Activated T-cell treated with anti-CD3 and anti-CD28 coated beads, Interleukin-2, amount 50 U/mL, for 72 hours (primary cell): ENCODE measurements around the gene COPS3. TPM values are rescaled to one million over a fixed set of nuclear protein-coding genes. Genes with fewer than 3 reads are reported as not detected.

Source experiments
- ATAC-seq, 2 donors: fragments of 150-1000 bp; cut with Tn5 transposase; replicated peaks in 1 of 2; 2 replicates each; pipeline ENCODE4 v1.10.0; 2021; ENCODE audit warnings: moderate library complexity in 2 of 2, mild to moderate bottlenecking in 1 of 2
- DNase-seq, 2 donors: peaks; one replicate each; pipeline ENCODE4 v3.0.0; 2021 to 2022; ENCODE audit warnings: mixed read lengths in 1 of 2
- H3K27ac Mint-ChIP-seq: one replicate; pipeline ENCODE4 v1.8.0; 2022; ENCODE audit warnings: mild to moderate bottlenecking, moderate library complexity, mixed read lengths
- H3K27me3 Mint-ChIP-seq: one replicate; pipeline ENCODE4 v1.8.0; 2022; ENCODE audit warnings: low read depth, mixed read lengths
- H3K36me3 Mint-ChIP-seq, 2 donors: one replicate each; pipeline ENCODE4 v1.8.0; 2022; ENCODE audit warnings: mixed read lengths in 2 of 2, mild to moderate bottlenecking in 1 of 2; ENCODE audit not compliant: insufficient read depth in 2 of 2
- H3K4me1 Mint-ChIP-seq: one replicate; pipeline ENCODE4 v1.8.0; 2022; ENCODE audit warnings: low read depth, mixed read lengths
- H3K4me3 Mint-ChIP-seq, 2 donors: one replicate each; pipeline ENCODE4 v1.8.0; 2022; ENCODE audit warnings: mild to moderate bottlenecking in 2 of 2, mixed read lengths in 2 of 2, moderate library complexity in 2 of 2
- H3K9me3 Mint-ChIP-seq, 2 donors: one replicate each; pipeline ENCODE4 v1.8.0; 2022; ENCODE audit warnings: mixed read lengths in 2 of 2
- total RNA-seq, 2 donors: library from RNA; stranded (reverse); gene quantifications; one replicate each; pipeline ENCODE4 v1.2.3, GENCODE V29; 2022

Gene COPS3
- total RNA-seq, 2 donors from 2014 or later: 77.7 to 89.0 TPM

- Mint-ChIP-seq H3K27me3 (no peaks in the 10 kb centered on the region), H3K4me1 (no peaks in the 10 kb centered on the region), H3K4me3 (no peak overlapping the region), H3K27ac (peak overlapping the region; percentile 46), H3K36me3 (peaks cover 0 to 10% of the 10 kb centered on the region in 2 donors), H3K9me3 (no peaks in the 10 kb centered on the region)
- no peak for DNase-seq
- ATAC-seq: no peak
Measured at GRCh38 chr17:17215575-17215974, 65.5 kb downstream of the COPS3 start.

- no peak for DNase-seq
- Mint-ChIP-seq H3K27me3 (no peaks in the 10 kb centered on the region), H3K36me3 (peaks cover 0 to 10% of the 10 kb centered on the region in 2 donors), H3K9me3 (no peaks in the 10 kb centered on the region), H3K27ac (no peak overlapping the region), H3K4me1 (no peaks in the 10 kb centered on the region), H3K4me3 (no peak overlapping the region)
- no peak for ATAC-seq
Measured at GRCh38 chr17:17214646-17215436, 66.2 kb downstream of the COPS3 start.

- no peak for DNase-seq
- no peaks in the 10 kb centered on the region for H3K27me3 Mint-ChIP-seq
- peaks cover 0 to 10% of the 10 kb centered on the region in 2 donors for H3K36me3 Mint-ChIP-seq
- H3K27ac Mint-ChIP-seq: no peak overlapping the region
- H3K4me3 Mint-ChIP-seq: no peak overlapping the region
- H3K9me3 Mint-ChIP-seq: no peaks in the 10 kb centered on the region
- H3K4me1 Mint-ChIP-seq: no peaks in the 10 kb centered on the region
- no peak for ATAC-seq
Measured at GRCh38 chr17:17213775-17214174, 67.3 kb downstream of the COPS3 start.

- no peaks in the 10 kb centered on the region for H3K27me3 Mint-ChIP-seq
- no peaks in the 10 kb centered on the region for H3K36me3 Mint-ChIP-seq
- no peak overlapping the region for H3K4me3 Mint-ChIP-seq
- no peak overlapping the region for H3K27ac Mint-ChIP-seq
- peaks cover 17% of the 10 kb centered on the region for H3K4me1 Mint-ChIP-seq
- no peaks in the 10 kb centered on the region for H3K9me3 Mint-ChIP-seq
- DNase-seq (no peak), ATAC-seq (no peak)
Measured at GRCh38 chr17:17207998-17208397, 73.0 kb downstream of the COPS3 start.

- Mint-ChIP-seq H3K27ac (no peak overlapping the region), H3K36me3 (peaks cover 0 to 1% of the 10 kb centered on the region in 2 donors), H3K27me3 (no peaks in the 10 kb centered on the region), H3K9me3 (no peaks in the 10 kb centered on the region), H3K4me3 (peak overlapping the region; percentile 39 to 73), H3K4me1 (peaks cover 17% of the 10 kb centered on the region)
- no peak for ATAC-seq
- no peak for DNase-seq
Measured at GRCh38 chr17:17206913-17207335, 74.1 kb downstream of the COPS3 start.

- DNase-seq: peak; percentile 94
- Mint-ChIP-seq H3K27me3 (no peaks in the 10 kb centered on the region), H3K4me1 (peaks cover 17% of the 10 kb centered on the region), H3K36me3 (peaks cover 0 to 1% of the 10 kb centered on the region in 2 donors), H3K9me3 (no peaks in the 10 kb centered on the region), H3K27ac (peak within 1 kb of the TSS; percentile 52), H3K4me3 (peak within 1 kb of the TSS; percentile 90)
- ATAC-seq: peak; percentile 77 to 79
Measured at GRCh38 chr17:17206124-17206912, 74.7 kb downstream of the COPS3 start, which contains the start of gene PLD6. PLD6 (minus strand) TSS chr17:17206333; CDS start chr17:17206286, 47 bp downstream.

GRCh38 chr17:17205368-17206123 is 75.5 kb downstream of the COPS3 start:
- H3K27me3 Mint-ChIP-seq: no peaks in the 10 kb centered on the region
- DNase-seq: peak; percentile 76
- ATAC-seq: peak; percentile 55 to 58
- H3K9me3 Mint-ChIP-seq: no peaks in the 10 kb centered on the region
- peak overlapping the region; percentile 52 for H3K27ac Mint-ChIP-seq
- peaks cover 17% of the 10 kb centered on the region for H3K4me1 Mint-ChIP-seq
- H3K36me3 Mint-ChIP-seq: peaks cover 0 to 1% of the 10 kb centered on the region in 2 donors
- H3K4me3 Mint-ChIP-seq: peak overlapping the region; percentile 90

GRCh38 chr17:17204635-17205231 is 76.3 kb downstream of the COPS3 start:
- H3K36me3 Mint-ChIP-seq: peaks cover 1 to 3% of the 10 kb centered on the region in 2 donors
- ATAC-seq: no peak
- no peaks in the 10 kb centered on the region for H3K9me3 Mint-ChIP-seq
- DNase-seq: no peak
- no peaks in the 10 kb centered on the region for H3K27me3 Mint-ChIP-seq
- H3K4me1 Mint-ChIP-seq: peaks cover 17% of the 10 kb centered on the region
- H3K27ac Mint-ChIP-seq: peak overlapping the region; percentile 52
- peak overlapping the region; percentile 90 for H3K4me3 Mint-ChIP-seq

GRCh38 chr17:17204041-17204591 is 76.9 kb downstream of the COPS3 start:
- Mint-ChIP-seq H3K4me3 (peak overlapping the region; percentile 90), H3K36me3 (peaks cover 1 to 5% of the 10 kb centered on the region in 2 donors), H3K27ac (peak overlapping the region; percentile 75), H3K4me1 (peaks cover 17% of the 10 kb centered on the region), H3K27me3 (no peaks in the 10 kb centered on the region), H3K9me3 (no peaks in the 10 kb centered on the region)
- ATAC-seq: no peak
- DNase-seq: no peak

- H3K4me3 Mint-ChIP-seq: peak overlapping the region in 1 of 2 donors; percentile 90
- peaks cover 18% of the 10 kb centered on the region for H3K4me1 Mint-ChIP-seq
- ATAC-seq: no peak
- peaks cover 1 to 5% of the 10 kb centered on the region in 2 donors for H3K36me3 Mint-ChIP-seq
- H3K27ac Mint-ChIP-seq: peak overlapping the region; percentile 75
- H3K9me3 Mint-ChIP-seq: no peaks in the 10 kb centered on the region
- no peaks in the 10 kb centered on the region for H3K27me3 Mint-ChIP-seq
- DNase-seq: no peak
Measured at GRCh38 chr17:17203173-17203730, 77.8 kb downstream of the COPS3 start.

- H3K27ac Mint-ChIP-seq: no peak overlapping the region
- ATAC-seq (no peak), DNase-seq (no peak)
- no peak overlapping the region for H3K4me3 Mint-ChIP-seq
- H3K36me3 Mint-ChIP-seq: peaks cover 1 to 5% of the 10 kb centered on the region in 2 donors
- no peaks in the 10 kb centered on the region for H3K9me3 Mint-ChIP-seq
- H3K27me3 Mint-ChIP-seq: no peaks in the 10 kb centered on the region
- peaks cover 29% of the 10 kb centered on the region for H3K4me1 Mint-ChIP-seq
Measured at GRCh38 chr17:17201907-17202306, 79.1 kb downstream of the COPS3 start.

- no peaks in the 10 kb centered on the region for H3K9me3 Mint-ChIP-seq
- H3K27ac Mint-ChIP-seq: peak overlapping the region; percentile 51
- H3K36me3 Mint-ChIP-seq: peaks cover 1 to 5% of the 10 kb centered on the region in 2 donors
- H3K4me1 Mint-ChIP-seq: peaks cover 34% of the 10 kb centered on the region
- ATAC-seq (no peak), DNase-seq (no peak)
- no peaks in the 10 kb centered on the region for H3K27me3 Mint-ChIP-seq
- no peak overlapping the region for H3K4me3 Mint-ChIP-seq
Measured at GRCh38 chr17:17201271-17201670, 79.8 kb downstream of the COPS3 start.
